ENCODE measurements around the gene MTREX.

The MTREX gene

DNA sequence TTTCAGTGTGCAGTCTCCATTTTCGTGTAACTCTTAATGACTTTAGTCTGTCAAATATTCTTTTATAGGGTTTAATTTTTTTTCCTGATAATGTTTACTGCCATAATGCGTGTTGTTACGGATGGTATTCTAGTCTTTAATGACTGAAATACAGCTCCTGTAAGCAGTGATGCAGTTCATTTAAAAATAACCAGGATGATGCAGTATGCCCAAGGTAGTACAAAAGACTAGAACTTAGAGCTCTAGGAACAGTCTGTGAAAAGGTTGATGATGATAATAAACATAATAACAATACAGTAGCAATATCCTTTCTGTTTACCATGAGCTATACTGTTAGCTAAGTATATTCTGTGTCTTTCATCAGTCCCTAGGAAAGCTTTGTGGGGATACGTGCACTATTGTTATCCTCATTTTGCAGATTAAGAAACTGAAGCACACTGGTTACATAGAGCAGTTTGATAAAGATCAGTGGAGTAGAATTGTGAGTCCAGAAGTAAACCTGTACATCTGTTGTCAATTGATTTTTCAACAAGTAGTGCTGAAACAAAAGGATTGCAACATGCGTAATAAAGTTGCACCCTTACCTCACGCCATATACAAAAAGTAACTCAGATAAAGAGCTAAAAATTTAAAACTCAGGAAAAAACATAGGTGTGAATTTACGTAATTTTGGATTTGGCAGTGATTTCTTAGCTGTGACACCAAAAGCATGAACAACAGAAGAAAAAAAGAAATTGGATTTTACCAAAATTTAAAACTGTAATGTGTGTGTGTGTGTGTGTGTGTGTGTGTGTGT lies 64.5 kb downstream of the MTREX start:
- no peaks in the 10 kb centered on the region for H3K27me3 ChIP-seq (ENCODE audit: control insufficient read depth, insufficient read depth, low read length)
- H3K9me3 ChIP-seq (ENCODE audit: control insufficient read depth, insufficient read depth, low read length): no peaks in the 10 kb centered on the region; the same call in 1 of the 2 replicates
- DNase-seq (ENCODE audit: low read depth, low spot score): no peak
- H3K4me3 ChIP-seq (ENCODE audit: low read length): no peak overlapping the region
- no CpG with 5 or more reads among the region's 7 CpGs for WGBS (ENCODE audit: insufficient coverage, insufficient read length)
- H3K36me3 ChIP-seq (ENCODE audit: control insufficient read depth, insufficient read depth, low read length): no peaks in the 10 kb centered on the region
- no peaks in the 10 kb centered on the region for H3K4me1 ChIP-seq (ENCODE audit: control insufficient read depth, insufficient read depth, low read length)
- H3K27ac ChIP-seq (ENCODE audit: low read length): no peak overlapping the region

DNA sequence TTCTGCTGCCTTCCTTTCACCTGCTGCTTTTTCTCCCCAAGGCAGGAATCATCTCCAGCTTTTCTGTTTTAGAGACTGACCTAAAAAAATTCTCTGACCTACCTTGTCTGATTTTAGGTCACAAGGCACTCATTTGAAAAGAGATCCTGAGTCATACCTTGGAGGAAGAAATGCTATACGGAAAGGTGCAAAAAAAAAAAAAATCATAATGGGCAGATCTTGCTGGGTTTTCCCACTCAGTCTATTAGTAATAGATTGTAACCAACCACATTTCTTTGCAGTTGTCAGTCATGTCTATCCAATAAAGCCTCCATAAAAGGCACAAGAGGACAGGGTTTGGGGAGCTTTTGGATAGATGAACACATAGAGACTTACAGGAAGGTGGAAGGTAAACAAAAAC lies 70.0 kb downstream of the MTREX start:
- no peak overlapping the region for H3K27ac ChIP-seq (ENCODE audit: low read length)
- H3K4me1 ChIP-seq (ENCODE audit: control insufficient read depth, insufficient read depth, low read length): no peaks in the 10 kb centered on the region
- DNase-seq (ENCODE audit: low read depth, low spot score): no peak
- peaks cover 7% of the 10 kb centered on the region; the same call in 1 of the 2 replicates for H3K36me3 ChIP-seq (ENCODE audit: control insufficient read depth, insufficient read depth, low read length)
- no peaks in the 10 kb centered on the region for H3K27me3 ChIP-seq (ENCODE audit: control insufficient read depth, insufficient read depth, low read length)
- WGBS (ENCODE audit: insufficient coverage, insufficient read length): no CpG with 5 or more reads among the region's 1 CpG
- no peak overlapping the region for H3K4me3 ChIP-seq (ENCODE audit: low read length)
- H3K9me3 ChIP-seq (ENCODE audit: control insufficient read depth, insufficient read depth, low read length): no peaks in the 10 kb centered on the region; the same call in 1 of the 2 replicates

DNA sequence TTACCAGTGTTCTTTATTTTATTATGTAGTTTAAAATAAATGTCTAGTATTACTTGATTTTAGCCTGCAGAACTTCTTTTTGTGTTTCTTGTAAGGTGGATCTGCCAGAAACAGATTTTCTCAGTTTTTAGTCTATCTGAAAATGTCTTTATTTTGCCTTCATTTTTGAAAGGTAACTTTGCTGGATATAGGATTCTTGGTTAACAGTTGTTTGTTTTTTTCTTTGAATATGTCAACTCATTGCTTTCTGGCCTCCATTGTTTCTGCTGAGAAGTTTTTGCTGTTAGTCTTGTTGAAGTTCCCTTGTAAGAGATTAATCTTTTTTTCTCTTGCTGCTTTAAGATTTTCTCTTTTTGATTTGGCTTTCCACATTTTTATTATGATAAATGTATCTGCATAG lies 75.5 kb downstream of the MTREX start:
- Histone ChIP-seq H3K4me1 (ENCODE audit: control insufficient read depth, insufficient read depth, low read length) (no peaks in the 10 kb centered on the region), H3K27ac (ENCODE audit: low read length) (no peak overlapping the region), H3K36me3 (ENCODE audit: control insufficient read depth, insufficient read depth, low read length) (peaks cover 5% of the 10 kb centered on the region; the same call in 1 of the 2 replicates), H3K27me3 (ENCODE audit: control insufficient read depth, insufficient read depth, low read length) (no peaks in the 10 kb centered on the region), H3K9me3 (ENCODE audit: control insufficient read depth, insufficient read depth, low read length) (no peaks in the 10 kb centered on the region), H3K4me3 (ENCODE audit: low read length) (no peak overlapping the region)
- no peak for DNase-seq (ENCODE audit: low read depth, low spot score)

DNA sequence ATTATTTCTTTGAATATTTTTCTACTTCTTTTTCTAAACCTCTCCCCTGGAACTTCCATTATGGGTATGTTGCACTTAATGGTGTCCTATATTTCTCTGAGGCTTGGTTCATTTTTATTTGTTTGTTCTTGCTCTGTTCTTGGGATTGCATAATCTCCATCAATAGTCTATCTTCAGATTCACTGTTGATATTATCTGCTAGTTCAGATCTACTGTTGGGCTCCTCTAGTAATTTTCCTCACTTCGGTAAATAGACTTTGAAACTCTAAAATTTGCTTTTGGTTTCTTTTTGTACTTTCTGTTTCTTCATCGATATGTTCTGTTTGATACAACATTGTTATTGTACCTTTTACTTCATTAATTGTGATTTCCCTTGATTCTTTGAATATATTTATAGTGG lies 76.3 kb downstream of the MTREX start:
- no peak for DNase-seq (ENCODE audit: low read depth, low spot score)
- Histone ChIP-seq H3K9me3 (ENCODE audit: control insufficient read depth, insufficient read depth, low read length) (no peaks in the 10 kb centered on the region), H3K4me3 (ENCODE audit: low read length) (no peak overlapping the region), H3K27ac (ENCODE audit: low read length) (no peak overlapping the region), H3K27me3 (ENCODE audit: control insufficient read depth, insufficient read depth, low read length) (no peaks in the 10 kb centered on the region), H3K36me3 (ENCODE audit: control insufficient read depth, insufficient read depth, low read length) (peaks cover 5% of the 10 kb centered on the region; the same call in 1 of the 2 replicates), H3K4me1 (ENCODE audit: control insufficient read depth, insufficient read depth, low read length) (no peaks in the 10 kb centered on the region)
- no CpG with 5 or more reads among the region's 2 CpGs for WGBS (ENCODE audit: insufficient coverage, insufficient read length)

DNA sequence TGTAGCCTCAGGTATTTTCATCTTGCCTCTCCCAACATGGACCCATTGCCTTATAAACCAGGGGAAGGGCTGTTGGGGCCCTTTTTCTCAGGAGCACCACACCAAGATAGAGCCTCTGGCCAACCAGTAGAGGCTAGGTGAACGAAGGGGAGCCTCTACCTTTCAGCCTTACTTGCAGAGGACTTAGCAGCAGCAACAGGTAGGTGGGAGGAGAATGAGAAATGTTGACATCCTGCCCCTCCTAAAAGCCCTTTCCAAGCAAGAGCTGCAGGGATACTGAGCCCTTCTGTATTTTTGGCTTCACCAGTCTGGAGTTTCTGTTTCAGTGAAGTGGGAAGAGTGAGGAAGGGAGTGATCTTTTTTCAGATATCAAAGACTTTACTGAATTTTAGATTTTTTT lies 77.4 kb downstream of the MTREX start:
- H3K9me3 ChIP-seq (ENCODE audit: control insufficient read depth, insufficient read depth, low read length): no peaks in the 10 kb centered on the region
- H3K27me3 ChIP-seq (ENCODE audit: control insufficient read depth, insufficient read depth, low read length): no peaks in the 10 kb centered on the region
- DNase-seq (ENCODE audit: low read depth, low spot score): no peak
- WGBS (ENCODE audit: insufficient coverage, insufficient read length): no CpG with 5 or more reads among the region's 1 CpG
- H3K27ac ChIP-seq (ENCODE audit: low read length): no peak overlapping the region
- H3K4me1 ChIP-seq (ENCODE audit: control insufficient read depth, insufficient read depth, low read length): no peaks in the 10 kb centered on the region
- no peak overlapping the region for H3K4me3 ChIP-seq (ENCODE audit: low read length)
- H3K36me3 ChIP-seq (ENCODE audit: control insufficient read depth, insufficient read depth, low read length): no peaks in the 10 kb centered on the region; the same call in 1 of the 2 replicates

DNA sequence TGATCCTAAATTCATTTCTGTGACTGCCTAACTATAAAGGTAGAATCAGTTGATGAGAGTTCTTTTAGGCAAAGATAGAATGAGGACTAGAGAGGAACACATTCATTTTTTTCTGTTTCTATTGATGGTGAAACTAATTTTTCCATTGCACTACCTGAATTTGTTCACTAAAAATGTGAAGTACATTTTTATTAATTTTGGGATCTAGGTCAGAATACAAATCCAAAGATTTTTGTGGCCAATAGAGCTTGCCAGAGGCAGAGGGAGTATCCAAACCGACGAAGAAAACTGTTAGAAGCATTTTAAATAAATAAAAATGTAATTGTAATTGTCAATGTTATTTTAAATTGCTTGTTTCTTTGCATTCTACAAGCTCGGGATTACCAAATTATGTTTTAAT lies 78.1 kb downstream of the MTREX start:
- H3K4me3 ChIP-seq (ENCODE audit: low read length): no peak overlapping the region
- WGBS (ENCODE audit: insufficient coverage, insufficient read length): no CpG with 5 or more reads among the region's 3 CpGs
- no peak overlapping the region for H3K27ac ChIP-seq (ENCODE audit: low read length)
- H3K36me3 ChIP-seq (ENCODE audit: control insufficient read depth, insufficient read depth, low read length): no peaks in the 10 kb centered on the region
- H3K27me3 ChIP-seq (ENCODE audit: control insufficient read depth, insufficient read depth, low read length): no peaks in the 10 kb centered on the region
- no peaks in the 10 kb centered on the region for H3K4me1 ChIP-seq (ENCODE audit: control insufficient read depth, insufficient read depth, low read length)
- H3K9me3 ChIP-seq (ENCODE audit: control insufficient read depth, insufficient read depth, low read length): no peaks in the 10 kb centered on the region
- DNase-seq (ENCODE audit: low read depth, low spot score): no peak

DNA sequence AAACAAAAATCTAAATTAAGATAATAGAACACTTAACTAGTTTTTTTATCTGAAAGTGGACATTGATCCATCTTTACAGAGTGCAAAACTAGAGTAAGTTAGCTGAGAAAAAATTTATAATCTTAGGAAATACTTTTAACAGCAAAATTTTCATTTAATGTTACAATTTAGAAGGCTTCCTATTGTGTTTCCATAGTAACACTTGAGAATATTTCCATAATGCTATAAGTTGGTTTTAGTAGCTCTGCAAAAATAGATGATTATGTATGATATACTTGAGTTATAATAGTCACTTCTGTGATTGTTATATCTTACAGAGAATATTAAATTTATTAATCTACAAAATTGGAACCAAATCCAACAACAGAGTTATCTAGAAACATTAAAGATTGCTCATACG lies 78.6 kb downstream of the MTREX start:
- no peaks in the 10 kb centered on the region for H3K36me3 ChIP-seq (ENCODE audit: control insufficient read depth, insufficient read depth, low read length)
- no peaks in the 10 kb centered on the region for H3K9me3 ChIP-seq (ENCODE audit: control insufficient read depth, insufficient read depth, low read length)

DNA sequence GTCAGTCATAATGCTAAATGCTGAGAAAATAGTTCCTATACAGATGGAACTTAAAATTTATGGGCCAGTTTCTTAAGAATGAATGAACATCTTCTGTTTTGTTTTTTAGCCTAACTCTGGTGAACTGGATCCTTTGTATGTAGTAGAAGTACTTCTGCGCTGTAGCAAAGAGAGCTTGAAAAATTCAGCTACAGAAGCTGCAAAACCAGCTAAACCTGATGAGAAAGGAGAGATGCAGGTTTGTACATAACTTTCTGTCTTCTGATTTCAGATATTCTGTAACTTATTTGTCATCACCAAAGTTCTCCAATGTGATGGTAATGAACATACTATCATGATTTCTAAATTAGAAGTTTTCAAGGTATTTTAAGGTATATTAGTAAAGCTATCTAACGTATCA lies 80.1 kb downstream of the MTREX start:
- Histone ChIP-seq H3K27ac (ENCODE audit: low read length) (no peak overlapping the region), H3K4me1 (ENCODE audit: control insufficient read depth, insufficient read depth, low read length) (no peaks in the 10 kb centered on the region), H3K4me3 (ENCODE audit: low read length) (no peak overlapping the region), H3K27me3 (ENCODE audit: control insufficient read depth, insufficient read depth, low read length) (no peaks in the 10 kb centered on the region), H3K9me3 (ENCODE audit: control insufficient read depth, insufficient read depth, low read length) (no peaks in the 10 kb centered on the region), H3K36me3 (ENCODE audit: control insufficient read depth, insufficient read depth, low read length) (peaks cover 2% of the 10 kb centered on the region; the same call in 1 of the 2 replicates)
- DNase-seq (ENCODE audit: low read depth, low spot score): no peak
- no CpG with 5 or more reads among the region's 2 CpGs for WGBS (ENCODE audit: insufficient coverage, insufficient read length)

More for the DNA sequence above, 78.6 kb downstream of the MTREX start:
- no peak overlapping the region for H3K4me3 ChIP-seq (ENCODE audit: low read length)
- no peaks in the 10 kb centered on the region for H3K4me1 ChIP-seq (ENCODE audit: control insufficient read depth, insufficient read depth, low read length)
- no CpG with 5 or more reads among the region's 1 CpG for WGBS (ENCODE audit: insufficient coverage, insufficient read length)
- no peak overlapping the region for H3K27ac ChIP-seq (ENCODE audit: low read length)
- H3K27me3 ChIP-seq (ENCODE audit: control insufficient read depth, insufficient read depth, low read length): no peaks in the 10 kb centered on the region
- no peak for DNase-seq (ENCODE audit: low read depth, low spot score)

DNA sequence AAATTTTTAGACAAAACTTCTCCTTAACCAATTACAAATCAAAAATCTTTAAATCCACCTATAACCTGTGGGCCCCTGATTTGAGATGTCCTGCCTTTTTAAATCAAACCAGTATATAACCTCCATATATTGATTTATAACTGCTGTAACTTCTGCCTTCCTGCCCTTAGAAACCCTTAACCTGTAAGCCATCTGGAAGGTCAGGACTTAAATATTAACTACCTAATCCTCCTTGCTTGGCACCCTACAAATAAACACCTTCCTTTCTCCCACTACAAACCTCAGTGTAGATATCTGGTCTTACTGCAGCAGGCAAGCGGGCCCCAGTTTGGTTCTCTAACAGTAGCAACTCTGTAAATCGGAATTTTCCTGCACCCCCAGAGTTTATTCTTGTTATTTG lies 83.9 kb downstream of the MTREX start:
- no peak for DNase-seq (ENCODE audit: low read depth, low spot score)
- H3K27me3 ChIP-seq (ENCODE audit: control insufficient read depth, insufficient read depth, low read length): no peaks in the 10 kb centered on the region
- H3K4me1 ChIP-seq (ENCODE audit: control insufficient read depth, insufficient read depth, low read length): no peaks in the 10 kb centered on the region
- no peaks in the 10 kb centered on the region for H3K9me3 ChIP-seq (ENCODE audit: control insufficient read depth, insufficient read depth, low read length)
- no peak overlapping the region for H3K4me3 ChIP-seq (ENCODE audit: low read length)
- H3K36me3 ChIP-seq (ENCODE audit: control insufficient read depth, insufficient read depth, low read length): peaks cover 2% of the 10 kb centered on the region; the same call in 1 of the 2 replicates
- no peak overlapping the region for H3K27ac ChIP-seq (ENCODE audit: low read length)
- no CpG with 5 or more reads among the region's 2 CpGs for WGBS (ENCODE audit: insufficient coverage, insufficient read length)

DNA sequence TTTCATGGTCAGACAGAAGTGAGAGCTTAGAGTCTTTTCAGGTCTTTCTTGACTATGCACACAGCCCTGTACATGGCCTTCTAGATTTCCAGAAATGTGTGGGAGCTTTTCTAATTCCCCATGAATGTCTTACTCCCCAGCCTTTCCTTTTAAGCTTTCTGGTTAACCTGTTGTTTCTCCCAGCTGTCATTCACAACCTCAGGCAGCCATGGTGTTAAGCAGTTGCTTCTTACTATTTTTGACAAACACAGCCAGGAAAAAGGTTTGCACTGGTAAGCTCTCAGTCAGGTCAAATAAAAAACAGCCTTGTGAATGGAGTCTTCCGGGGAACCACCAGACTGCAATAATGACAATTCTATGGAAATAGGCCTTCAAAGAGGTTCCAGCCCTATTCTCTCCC lies 84.9 kb downstream of the MTREX start:
- no peaks in the 10 kb centered on the region for H3K9me3 ChIP-seq (ENCODE audit: control insufficient read depth, insufficient read depth, low read length)
- H3K27ac ChIP-seq (ENCODE audit: low read length): no peak overlapping the region
- no CpG with 5 or more reads among the region's 1 CpG for WGBS (ENCODE audit: insufficient coverage, insufficient read length)
- no peak for DNase-seq (ENCODE audit: low read depth, low spot score)
- no peaks in the 10 kb centered on the region for H3K27me3 ChIP-seq (ENCODE audit: control insufficient read depth, insufficient read depth, low read length)
- no peaks in the 10 kb centered on the region for H3K4me1 ChIP-seq (ENCODE audit: control insufficient read depth, insufficient read depth, low read length)
- H3K36me3 ChIP-seq (ENCODE audit: control insufficient read depth, insufficient read depth, low read length): peaks cover 2% of the 10 kb centered on the region; the same call in 1 of the 2 replicates
- H3K4me3 ChIP-seq (ENCODE audit: low read length): no peak overlapping the region

All from iPS DF 6.9 (cell line).